Activated CD4-positive, alpha-beta T cell treated with anti-CD3 and anti-CD28 coated beads, Interleukin-2, Interleukin-4, amounts not matched to agents 100 ng/mL and 50 ng/mL, durations not matched to agents 16 hours and 8 hours (primary cell): ENCODE measurements around the gene TNS3.

Experiments used
- DNase-seq: peaks from one replicate; pipeline ENCODE4 v3.0.0-alpha.2; 2020; ENCODE audit warnings: low spot score

Gene TNS3

GRCh38 chr7:47540387-47541350, 41.2 kb downstream of the TNS3 start:
- no peak for DNase-seq

- DNase-seq: no peak
Measured at GRCh38 chr7:47540053-47540386, 41.9 kb downstream of the TNS3 start.

- DNase-seq: no peak
Measured at GRCh38 chr7:47539398-47540052, 42.4 kb downstream of the TNS3 start.

GRCh38 chr7:47538846-47539311, 43.0 kb downstream of the TNS3 start:
- no peak for DNase-seq

- DNase-seq: no peak
Measured at GRCh38 chr7:47537716-47538675, 43.9 kb downstream of the TNS3 start.

- no peak for DNase-seq
Measured at GRCh38 chr7:47536661-47537611, 45.0 kb downstream of the TNS3 start.

- no peak for DNase-seq
Measured at GRCh38 chr7:47535704-47536628, 45.9 kb downstream of the TNS3 start.

- no peak for DNase-seq
Measured at GRCh38 chr7:47535035-47535703, 46.7 kb downstream of the TNS3 start.

- DNase-seq: no peak
Measured at GRCh38 chr7:47534322-47535034, 47.4 kb downstream of the TNS3 start.

GRCh38 chr7:47531584-47532492, 50.1 kb downstream of the TNS3 start:
- no peak for DNase-seq

GRCh38 chr7:47529826-47530555, 51.9 kb downstream of the TNS3 start:
- DNase-seq: no peak

GRCh38 chr7:47529405-47529804, 52.5 kb downstream of the TNS3 start:
- no peak for DNase-seq

- DNase-seq: no peak
Measured at GRCh38 chr7:47528471-47528870, 53.4 kb downstream of the TNS3 start.

- no peak for DNase-seq
Measured at GRCh38 chr7:47526466-47526865, 55.4 kb downstream of the TNS3 start.

GRCh38 chr7:47525066-47525623, 56.8 kb downstream of the TNS3 start:
- DNase-seq: no peak

GRCh38 chr7:47523401-47523800, 58.5 kb downstream of the TNS3 start:
- no peak for DNase-seq
